GM12878 (cell line): ENCODE data around the gene DDX24.

Experiments used
- BRCA1 ChIP-seq: IDR thresholded peaks from 2 replicates; pipeline ENCODE4 v1.6.1; 2011; ENCODE audit warnings: low read depth, low read length, improper control_type of control experiment
- E2F4 ChIP-seq: IDR thresholded peaks from 2 replicates; pipeline ENCODE4 v1.6.1; 2012; ENCODE audit warnings: low read depth, low read length, improper control_type of control experiment
- ESRRA ChIP-seq: IDR thresholded peaks from 2 replicates; pipeline ENCODE4 v1.6.1; 2012; ENCODE audit warnings: mild to moderate bottlenecking, low read length, improper control_type of control experiment
- IRF5 ChIP-seq: fragments of 450-650 bp; IDR thresholded peaks from 2 replicates; pipeline ENCODE4 v1.6.1; 2017; ENCODE audit warnings: borderline replicate concordance
- JUND ChIP-seq: IDR thresholded peaks from 2 replicates; pipeline ENCODE4 v1.6.1; 2012; ENCODE audit warnings: low read depth, mild to moderate bottlenecking, low read length, improper control_type of control experiment, moderate library complexity
- POLR2A ChIP-seq: IDR thresholded peaks from 2 replicates; pipeline ENCODE4 v1.6.1; 2011; ENCODE audit warnings: low read depth, mild to moderate bottlenecking, low read length
- SIX5 ChIP-seq: IDR thresholded peaks from 2 replicates; pipeline ENCODE4 v1.6.1; 2011; ENCODE audit warnings: mild to moderate bottlenecking, low read depth, low read length, moderate library complexity; ENCODE audit not compliant: severe bottlenecking
- SP1 ChIP-seq: IDR thresholded peaks from one replicate; pipeline ENCODE4 v1.6.1; 2011; ENCODE audit warnings: low read depth, low read length
- TARDBP ChIP-seq: IDR thresholded peaks from 2 replicates; pipeline ENCODE4 v1.6.1; 2016; ENCODE audit warnings: borderline replicate concordance
- TCF7 ChIP-seq: IDR thresholded peaks from 2 replicates; pipeline ENCODE4 v1.6.1; 2014; ENCODE audit warnings: antibody characterized with exemption, borderline replicate concordance

GRCh38 chr14:94101748-94102147, 20.7 kb upstream of the DDX24 start:
- TF ChIP-seq BRCA1 (no peak), IRF5 (no peak), ESRRA (no peak), POLR2A (no peak), TCF7 (no peak), SP1 (no peak), JUND (no peak), TARDBP (no peak), E2F4 (no peak), SIX5 (no peak)
